ENCODE measurements around the gene APBA1.

Gene APBA1

DNA sequence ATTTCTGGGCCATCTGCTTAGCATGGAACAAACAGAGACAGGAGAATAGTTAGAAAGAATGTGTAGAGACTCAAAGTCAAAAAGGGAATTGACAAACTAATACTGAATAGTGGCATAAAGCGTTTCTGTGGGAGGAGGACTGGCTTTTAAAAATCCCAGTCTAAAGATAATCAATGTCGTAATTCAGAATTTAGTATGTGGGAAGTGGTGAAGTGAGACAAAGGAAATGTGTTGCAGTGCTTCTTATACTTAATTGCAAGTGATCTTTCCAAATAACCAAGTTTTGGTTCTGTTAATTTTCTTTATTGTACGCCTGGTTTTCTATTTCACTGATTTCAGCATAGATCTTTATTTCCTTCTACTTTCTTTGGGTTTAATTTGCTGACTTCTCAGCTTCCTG lies 214.0 kb downstream of the APBA1 start:
- WGBS: 92% methylated on average over 3 of the region's 3 CpGs
- no peaks in the 10 kb centered on the region for H3K36me3 ChIP-seq (ENCODE audit: insufficient read depth, low read length)
- no peak overlapping the region for H3K9ac ChIP-seq (ENCODE audit: low read depth, low read length)
- H3K27me3 ChIP-seq (ENCODE audit: insufficient read depth, low read length): no peaks in the 10 kb centered on the region
- peaks cover 4% of the 10 kb centered on the region; the same call in 1 of the 2 replicates for H3K4me1 ChIP-seq (ENCODE audit: insufficient read depth, low read length)
- H3K9me3 ChIP-seq (ENCODE audit: insufficient read depth, low read depth, low read length): no peaks in the 10 kb centered on the region
- H3K4me3 ChIP-seq (ENCODE audit: low read length): no peak overlapping the region
- H3K27ac ChIP-seq (ENCODE audit: low read depth, low read length): no peak overlapping the region

DNA sequence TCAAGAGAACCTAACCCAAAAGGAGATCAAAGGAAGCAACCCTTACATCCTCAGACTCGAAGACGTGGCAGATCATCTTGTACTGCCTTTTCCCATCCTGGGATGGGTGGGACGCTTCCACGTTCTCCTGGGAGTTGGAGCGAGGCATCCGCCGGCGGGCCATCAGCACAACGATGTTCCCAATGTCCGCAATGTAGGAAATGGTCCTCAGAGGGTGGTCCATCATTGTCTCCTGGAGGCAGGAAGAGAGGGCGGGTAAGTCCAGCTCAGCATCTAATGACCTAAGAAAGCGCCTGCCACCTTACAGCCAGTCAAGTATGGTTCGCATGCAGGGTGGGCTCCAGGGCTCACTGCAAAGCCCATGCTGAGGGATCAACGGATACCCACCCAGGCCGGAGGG lies 216.0 kb downstream of the APBA1 start:
- Histone ChIP-seq H3K9ac (ENCODE audit: low read depth, low read length) (no peak overlapping the region), H3K4me1 (ENCODE audit: insufficient read depth, low read length) (no peaks in the 10 kb centered on the region), H3K27ac (ENCODE audit: low read depth, low read length) (no peak overlapping the region), H3K9me3 (ENCODE audit: insufficient read depth, low read depth, low read length) (no peaks in the 10 kb centered on the region; the same call in 1 of the 2 replicates), H3K4me3 (ENCODE audit: low read length) (no peak overlapping the region), H3K27me3 (ENCODE audit: insufficient read depth, low read length) (no peaks in the 10 kb centered on the region), H3K36me3 (ENCODE audit: insufficient read depth, low read length) (no peaks in the 10 kb centered on the region)
- 91% methylated on average over 15 of the region's 15 CpGs for WGBS

DNA sequence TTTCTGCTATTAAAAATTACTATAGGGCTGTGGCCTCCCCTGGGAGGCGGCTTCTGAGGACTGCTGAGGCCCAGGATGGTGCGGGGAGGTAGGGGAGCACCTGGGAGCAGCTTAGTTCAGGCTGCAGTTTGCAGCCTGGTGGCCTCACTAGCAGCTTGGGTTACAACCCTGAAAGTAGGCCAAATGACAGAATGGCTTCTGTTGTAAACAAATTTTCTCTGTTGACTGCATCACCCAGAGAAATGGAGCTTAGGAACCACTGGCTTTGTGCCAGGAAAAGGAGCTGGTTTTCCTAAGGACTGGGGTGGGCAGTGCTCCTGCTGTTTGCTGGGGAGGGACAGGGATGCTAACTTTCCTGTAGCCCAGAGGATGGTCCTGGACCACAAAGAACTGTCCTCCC lies 216.9 kb downstream of the APBA1 start:
- Histone ChIP-seq H3K4me3 (ENCODE audit: low read length) (no peak overlapping the region), H3K9me3 (ENCODE audit: insufficient read depth, low read depth, low read length) (no peaks in the 10 kb centered on the region; the same call in 1 of the 2 replicates), H3K36me3 (ENCODE audit: insufficient read depth, low read length) (no peaks in the 10 kb centered on the region), H3K9ac (ENCODE audit: low read depth, low read length) (no peak overlapping the region), H3K27me3 (ENCODE audit: insufficient read depth, low read length) (no peaks in the 10 kb centered on the region), H3K27ac (ENCODE audit: low read depth, low read length) (no peak overlapping the region), H3K4me1 (ENCODE audit: insufficient read depth, low read length) (no peaks in the 10 kb centered on the region)
- WGBS: 97% methylated on average over 2 of the region's 2 CpGs

DNA sequence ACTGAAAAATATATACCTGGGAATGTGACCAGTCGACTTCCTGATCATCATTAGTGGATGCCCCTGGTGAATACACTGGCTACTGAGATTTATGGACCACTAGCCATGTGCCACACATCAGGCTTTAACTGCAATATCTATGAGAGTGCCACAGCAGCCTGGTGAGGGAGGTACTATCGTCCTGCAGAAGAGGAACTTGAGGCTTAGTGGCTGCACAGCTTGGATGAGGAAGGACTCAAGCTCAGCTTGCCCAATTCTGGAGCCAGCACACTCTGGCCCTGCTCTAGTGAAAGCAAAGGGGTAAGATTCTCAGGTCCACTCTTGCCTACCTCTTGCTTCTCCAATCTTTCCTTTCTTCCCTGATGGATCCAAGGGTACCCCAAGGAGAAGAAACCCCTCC lies 217.8 kb downstream of the APBA1 start:
- no peaks in the 10 kb centered on the region for H3K36me3 ChIP-seq (ENCODE audit: insufficient read depth, low read length)
- 91% methylated on average over 2 of the region's 2 CpGs for WGBS
- H3K27me3 ChIP-seq (ENCODE audit: insufficient read depth, low read length): no peaks in the 10 kb centered on the region
- H3K4me1 ChIP-seq (ENCODE audit: insufficient read depth, low read length): no peaks in the 10 kb centered on the region
- H3K9ac ChIP-seq (ENCODE audit: low read depth, low read length): no peak overlapping the region
- H3K27ac ChIP-seq (ENCODE audit: low read depth, low read length): no peak overlapping the region
- H3K9me3 ChIP-seq (ENCODE audit: insufficient read depth, low read depth, low read length): no peaks in the 10 kb centered on the region; the same call in 1 of the 2 replicates
- no peak overlapping the region for H3K4me3 ChIP-seq (ENCODE audit: low read length)

DNA sequence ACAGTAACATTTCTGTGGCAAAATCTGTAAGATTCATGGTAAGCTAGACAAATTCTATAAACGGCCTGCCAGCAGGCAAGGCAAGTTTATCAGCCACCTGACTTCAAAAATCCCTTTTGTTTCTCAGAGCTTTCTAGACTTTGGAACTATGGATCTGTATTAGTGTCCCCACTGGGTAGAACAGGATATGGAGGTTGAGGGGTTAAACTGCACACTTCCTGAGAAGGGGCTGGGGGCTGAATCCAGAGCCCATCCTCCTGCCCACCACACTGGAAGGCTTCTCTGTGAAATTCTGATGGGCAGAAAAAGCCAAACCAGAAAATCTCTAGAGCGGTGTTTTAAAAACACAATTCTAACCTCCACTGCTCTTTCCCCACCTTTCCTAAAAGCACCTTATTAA lies 218.4 kb downstream of the APBA1 start:
- H3K27ac ChIP-seq (ENCODE audit: low read depth, low read length): no peak overlapping the region
- 97% methylated on average over 2 of the region's 2 CpGs for WGBS
- no peaks in the 10 kb centered on the region for H3K27me3 ChIP-seq (ENCODE audit: insufficient read depth, low read length)
- no peaks in the 10 kb centered on the region; the same call in 1 of the 2 replicates for H3K9me3 ChIP-seq (ENCODE audit: insufficient read depth, low read depth, low read length)
- no peak overlapping the region for H3K4me3 ChIP-seq (ENCODE audit: low read length)
- no peaks in the 10 kb centered on the region for H3K36me3 ChIP-seq (ENCODE audit: insufficient read depth, low read length)
- H3K4me1 ChIP-seq (ENCODE audit: insufficient read depth, low read length): no peaks in the 10 kb centered on the region
- no peak overlapping the region for H3K9ac ChIP-seq (ENCODE audit: low read depth, low read length)

DNA sequence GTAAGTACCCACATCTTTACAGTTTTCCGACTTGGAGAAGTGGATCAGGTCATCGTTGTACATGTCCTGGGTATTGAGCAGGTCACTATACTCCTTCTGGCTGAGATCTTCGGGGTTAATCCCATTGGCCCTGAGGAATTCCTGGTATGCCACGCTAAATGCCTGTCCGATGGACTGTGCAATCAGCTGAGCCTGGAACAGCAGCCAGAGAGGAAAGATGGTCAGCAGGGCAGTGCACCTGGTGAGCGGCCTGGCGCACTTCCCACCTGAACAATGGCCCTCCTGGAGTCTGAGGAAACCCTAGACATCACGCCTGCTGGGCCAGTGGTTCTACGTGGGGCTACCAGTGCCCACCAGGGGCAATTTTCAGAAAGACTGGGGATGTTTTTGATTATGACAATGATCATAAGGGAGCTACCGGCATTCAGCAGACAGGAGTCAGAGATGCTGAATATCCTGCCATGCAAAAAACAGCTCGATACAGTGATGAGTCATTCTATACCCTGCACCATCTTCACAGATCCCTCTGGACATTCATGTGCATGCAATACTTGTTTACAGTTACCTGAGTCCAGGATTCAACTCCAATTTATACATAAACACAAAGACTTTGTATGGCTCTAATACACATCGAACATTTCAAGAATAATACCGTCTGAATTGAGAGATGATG lies 219.9 kb downstream of the APBA1 start:
- Histone ChIP-seq H3K9me3 (ENCODE audit: insufficient read depth, low read depth, low read length) (no peaks in the 10 kb centered on the region; the same call in 1 of the 2 replicates), H3K27me3 (ENCODE audit: insufficient read depth, low read length) (no peaks in the 10 kb centered on the region), H3K4me1 (ENCODE audit: insufficient read depth, low read length) (no peaks in the 10 kb centered on the region), H3K9ac (ENCODE audit: low read depth, low read length) (no peak overlapping the region), H3K4me3 (ENCODE audit: low read length) (no peak overlapping the region), H3K36me3 (ENCODE audit: insufficient read depth, low read length) (no peaks in the 10 kb centered on the region), H3K27ac (ENCODE audit: low read depth, low read length) (no peak overlapping the region)
- WGBS: 87% methylated on average over 13 of the region's 13 CpGs

DNA sequence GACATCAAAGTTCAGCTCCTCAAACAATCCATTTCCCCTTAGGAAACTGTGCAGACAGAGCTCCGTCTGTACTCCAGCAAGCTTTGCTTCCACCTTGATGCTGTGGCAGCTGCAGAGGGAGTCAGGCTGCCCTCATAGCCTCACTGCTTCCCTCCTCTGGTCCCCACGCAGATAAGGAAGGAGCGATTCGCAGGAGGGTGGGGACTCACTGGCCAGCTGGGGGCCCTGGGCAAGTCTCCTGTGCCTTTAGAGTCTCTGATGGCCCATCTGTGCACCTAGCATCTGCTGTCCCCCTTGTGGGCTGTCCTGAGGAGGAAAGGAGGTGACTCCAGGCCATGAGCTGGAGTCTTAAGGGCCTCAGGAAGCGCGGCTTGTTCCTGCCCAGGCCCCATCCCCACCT lies 225.7 kb downstream of the APBA1 start:
- 92% methylated on average over 6 of the region's 6 CpGs for WGBS
- Histone ChIP-seq H3K27ac (ENCODE audit: low read depth, low read length) (no peak overlapping the region), H3K9ac (ENCODE audit: low read depth, low read length) (no peak overlapping the region), H3K9me3 (ENCODE audit: insufficient read depth, low read depth, low read length) (no peaks in the 10 kb centered on the region; the same call in 1 of the 2 replicates), H3K27me3 (ENCODE audit: insufficient read depth, low read length) (no peaks in the 10 kb centered on the region), H3K36me3 (ENCODE audit: insufficient read depth, low read length) (no peaks in the 10 kb centered on the region), H3K4me1 (ENCODE audit: insufficient read depth, low read length) (no peaks in the 10 kb centered on the region), H3K4me3 (ENCODE audit: low read length) (no peak overlapping the region)

DNA sequence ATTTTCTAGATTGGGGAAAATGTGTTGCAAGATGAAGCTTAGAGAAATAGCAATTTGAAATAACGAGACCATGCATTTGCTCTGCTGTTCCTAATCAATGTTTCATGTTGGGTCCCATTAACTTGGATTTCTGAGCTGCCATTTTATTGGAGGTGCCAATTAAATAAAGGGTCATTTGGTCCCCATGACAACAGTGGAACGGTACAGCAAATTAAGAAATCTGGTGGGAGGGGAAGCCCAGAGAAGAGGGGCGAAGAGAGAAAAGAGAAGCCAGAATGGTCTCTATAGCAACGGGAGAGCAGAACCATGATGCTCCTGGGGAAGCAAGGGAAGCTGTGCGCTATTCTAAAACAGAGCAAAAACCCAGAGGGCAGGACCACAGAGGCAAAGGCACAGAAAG lies 226.9 kb downstream of the APBA1 start:
- WGBS: 91% methylated on average over 5 of the region's 5 CpGs
- Histone ChIP-seq H3K9me3 (ENCODE audit: insufficient read depth, low read depth, low read length) (no peaks in the 10 kb centered on the region), H3K9ac (ENCODE audit: low read depth, low read length) (no peak overlapping the region), H3K36me3 (ENCODE audit: insufficient read depth, low read length) (no peaks in the 10 kb centered on the region), H3K27ac (ENCODE audit: low read depth, low read length) (no peak overlapping the region), H3K27me3 (ENCODE audit: insufficient read depth, low read length) (no peaks in the 10 kb centered on the region), H3K4me1 (ENCODE audit: insufficient read depth, low read length) (no peaks in the 10 kb centered on the region), H3K4me3 (ENCODE audit: low read length) (no peak overlapping the region)

DNA sequence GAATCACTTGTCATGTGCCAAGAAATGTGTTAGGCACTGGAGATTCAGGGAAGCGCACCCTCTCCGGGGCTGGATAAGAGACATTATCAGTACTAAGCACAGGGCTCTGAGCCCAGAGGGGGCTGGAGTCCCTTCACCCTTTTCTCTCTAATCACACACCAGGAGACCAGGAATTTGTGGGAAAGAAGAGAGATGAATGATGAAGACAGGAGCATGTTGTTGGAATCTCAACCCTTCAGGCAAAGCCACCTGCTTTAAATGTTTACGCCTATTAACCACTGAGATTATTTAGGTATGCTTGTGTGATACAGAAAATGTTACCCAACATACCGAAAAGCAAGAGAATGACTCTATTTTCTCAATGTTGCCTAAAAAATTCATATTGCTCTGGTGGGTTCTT lies 227.4 kb downstream of the APBA1 start:
- H3K27ac ChIP-seq (ENCODE audit: low read depth, low read length): no peak overlapping the region
- no peaks in the 10 kb centered on the region for H3K27me3 ChIP-seq (ENCODE audit: insufficient read depth, low read length)
- no peak overlapping the region for H3K9ac ChIP-seq (ENCODE audit: low read depth, low read length)
- H3K36me3 ChIP-seq (ENCODE audit: insufficient read depth, low read length): no peaks in the 10 kb centered on the region
- no peak overlapping the region for H3K4me3 ChIP-seq (ENCODE audit: low read length)
- no peaks in the 10 kb centered on the region for H3K9me3 ChIP-seq (ENCODE audit: insufficient read depth, low read depth, low read length)
- 95% methylated on average over 4 of the region's 4 CpGs for WGBS
- H3K4me1 ChIP-seq (ENCODE audit: insufficient read depth, low read length): no peaks in the 10 kb centered on the region

DNA sequence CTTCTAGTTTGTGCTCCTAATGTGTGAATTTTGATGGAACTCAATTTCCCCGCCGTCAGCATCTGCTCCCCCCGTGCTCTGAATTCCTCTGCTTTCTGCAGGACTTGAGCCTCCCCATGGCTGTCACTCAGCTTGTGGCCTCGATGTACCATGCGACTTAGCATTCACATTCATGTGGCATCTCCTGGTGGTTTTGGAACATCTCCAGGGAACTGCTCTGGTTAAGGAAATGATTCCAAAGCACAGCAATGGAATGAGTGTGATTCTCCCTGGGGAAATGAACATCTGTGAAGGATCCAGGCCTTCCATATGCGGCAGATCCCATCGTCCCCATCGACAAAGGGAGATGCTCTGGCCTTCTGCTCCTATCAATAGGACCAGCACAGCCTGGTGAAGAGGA lies 228.2 kb downstream of the APBA1 start:
- H3K36me3 ChIP-seq (ENCODE audit: insufficient read depth, low read length): no peaks in the 10 kb centered on the region
- WGBS: 92% methylated on average over 8 of the region's 8 CpGs
- no peaks in the 10 kb centered on the region for H3K4me1 ChIP-seq (ENCODE audit: insufficient read depth, low read length)
- no peak overlapping the region for H3K27ac ChIP-seq (ENCODE audit: low read depth, low read length)
- H3K9ac ChIP-seq (ENCODE audit: low read depth, low read length): no peak overlapping the region
- H3K27me3 ChIP-seq (ENCODE audit: insufficient read depth, low read length): no peaks in the 10 kb centered on the region
- no peaks in the 10 kb centered on the region for H3K9me3 ChIP-seq (ENCODE audit: insufficient read depth, low read depth, low read length)
- no peak overlapping the region for H3K4me3 ChIP-seq (ENCODE audit: low read length)

DNA sequence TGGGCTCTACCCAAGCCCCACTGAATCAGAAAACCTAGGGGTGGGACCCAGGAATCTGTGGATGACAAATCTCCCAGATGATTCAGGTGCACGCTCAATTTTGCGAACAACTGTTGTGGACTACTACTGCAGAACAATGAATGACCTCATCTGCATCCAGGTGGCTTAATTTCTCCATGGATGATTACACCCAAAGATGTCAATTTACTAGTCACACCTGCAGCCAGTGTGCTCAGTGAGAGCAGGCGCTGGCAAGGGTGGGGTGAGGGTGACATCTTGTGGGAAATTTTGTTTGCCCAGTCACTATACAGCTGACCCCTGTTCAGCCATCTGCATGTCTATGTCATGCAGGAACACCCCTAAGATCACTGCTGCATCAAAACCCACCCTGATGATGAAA lies 229.0 kb downstream of the APBA1 start:
- no peaks in the 10 kb centered on the region for H3K9me3 ChIP-seq (ENCODE audit: insufficient read depth, low read depth, low read length)
- no peaks in the 10 kb centered on the region for H3K36me3 ChIP-seq (ENCODE audit: insufficient read depth, low read length)
- H3K27ac ChIP-seq (ENCODE audit: low read depth, low read length): no peak overlapping the region
- H3K9ac ChIP-seq (ENCODE audit: low read depth, low read length): no peak overlapping the region
- H3K4me3 ChIP-seq (ENCODE audit: low read length): no peak overlapping the region
- H3K4me1 ChIP-seq (ENCODE audit: insufficient read depth, low read length): no peaks in the 10 kb centered on the region
- WGBS: 94% methylated on average over 3 of the region's 3 CpGs
- H3K27me3 ChIP-seq (ENCODE audit: insufficient read depth, low read length): no peaks in the 10 kb centered on the region

DNA sequence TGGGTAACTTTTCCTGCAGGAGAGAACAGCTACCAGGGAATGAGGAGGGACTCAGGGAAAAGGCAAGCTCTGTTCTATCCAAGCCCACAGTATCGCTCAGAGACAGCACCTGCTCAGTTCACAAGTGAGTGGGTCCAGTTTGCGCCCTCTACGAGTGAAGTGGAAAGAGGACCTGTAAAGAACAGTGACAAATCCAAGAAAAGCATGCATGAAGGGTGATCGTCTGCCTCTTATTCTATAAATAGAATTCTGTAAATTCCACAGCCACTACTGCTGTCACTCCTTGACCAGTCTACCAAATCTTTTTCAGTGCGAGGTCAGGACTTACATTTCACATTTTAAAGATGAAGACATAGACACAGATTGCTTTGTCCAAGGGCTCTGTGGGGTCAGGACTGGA lies 229.7 kb downstream of the APBA1 start:
- no peaks in the 10 kb centered on the region for H3K36me3 ChIP-seq (ENCODE audit: insufficient read depth, low read length)
- no peak overlapping the region for H3K4me3 ChIP-seq (ENCODE audit: low read length)
- 92% methylated on average over 5 of the region's 5 CpGs for WGBS
- no peak overlapping the region for H3K9ac ChIP-seq (ENCODE audit: low read depth, low read length)
- no peaks in the 10 kb centered on the region for H3K4me1 ChIP-seq (ENCODE audit: insufficient read depth, low read length)
- H3K27me3 ChIP-seq (ENCODE audit: insufficient read depth, low read length): no peaks in the 10 kb centered on the region
- H3K9me3 ChIP-seq (ENCODE audit: insufficient read depth, low read depth, low read length): no peaks in the 10 kb centered on the region
- no peak overlapping the region for H3K27ac ChIP-seq (ENCODE audit: low read depth, low read length)

Measured in HUES64 (cell line).